HEK293T (cell line): ENCODE measurements around the gene LRP8.

ENCODE experiments used
- CTCF ChIA-PET: fragments of 350-600 bp; formaldehyde crosslinking; extraction: SDS; loops from one replicate; lab custom pipeline; 2021; ENCODE audit warnings: antibody characterized with exemption, inconsistent platforms; lab: Yijun Ruan, JAX
- POLR2A ChIA-PET: fragments of 350-600 bp; formaldehyde crosslinking; extraction: SDS; loops from one replicate; lab custom pipeline; 2020; ENCODE audit warnings: antibody characterized with exemption, inconsistent platforms; lab: Yijun Ruan, JAX
- DNase-seq: peaks from one replicate; pipeline ENCODE4 v3.0.0; 2012; ENCODE audit warnings: mixed read lengths; ENCODE audit errors: extremely low spot score
- FOXA1 ChIP-seq: fragments of 450-650 bp; IDR thresholded peaks from 2 replicates; pipeline ENCODE4 v1.6.1; 2016; ENCODE audit warnings: mild to moderate bottlenecking
- NFRKB ChIP-seq: fragments of 450-650 bp; IDR thresholded peaks from 2 replicates; pipeline ENCODE4 v1.6.1; 2016; ENCODE audit warnings: mild to moderate bottlenecking, moderate library complexity
- TARDBP ChIP-seq: fragments of 450-650 bp; IDR thresholded peaks from 2 replicates; pipeline ENCODE4 v1.6.1; 2016

The LRP8 gene

GRCh38 chr1:53195246-53196016 is 132.4 kb downstream of the LRP8 start:
- POLR2A ChIA-PET = interaction anchor here (0.7 to 1.8 kb wide), 11 partner anchors 8 to 290 kb away, joined by 3 to 10 read pairs (median 3); partner anchors contain the start of gene CZIB

More at GRCh38 chr1:53195246-53196016, 132.4 kb downstream of the LRP8 start:
- TF ChIP-seq NFRKB = no peak
- no peak for TF ChIP-seq TARDBP
- TF ChIP-seq FOXA1 = no peak
- no peak for DNase-seq
- CTCF ChIA-PET = interaction anchor here (0.7 to 2.9 kb wide), 3 partner anchors 8 to 26 kb away, joined by 3 to 8 read pairs (median 4); no protein-coding TSS in a partner anchor
